Esophagus (tissue), 2 donors: Measurements from ENCODE around the gene HECTD4. TPM values are rescaled to one million over a fixed set of nuclear protein-coding genes. Genes with fewer than 3 reads are reported as not detected.
"Not testable (repeated sequence)": the region's sequence is repeated elsewhere in the genome, so short reads cannot be mapped to it uniquely, and the experiment has no call there.

Source experiments
- H3K27ac ChIP-seq, 2 donors: one replicate each; pipeline ENCODE4 v1.5.1; 2013; ENCODE audit warnings: low read depth in 2 of 2, mild to moderate bottlenecking in 2 of 2, inconsistent platforms in 1 of 2, low read length in 1 of 2, moderate library complexity in 1 of 2
- H3K27me3 ChIP-seq, 2 donors: one replicate each; pipeline ENCODE4 v1.6.1; 2013; ENCODE audit warnings: low read length in 2 of 2, control low read depth in 1 of 2, mild to moderate bottlenecking in 1 of 2; ENCODE audit not compliant: insufficient read depth in 2 of 2, control insufficient read depth in 1 of 2
- H3K36me3 ChIP-seq, 2 donors: one replicate each; pipeline ENCODE4 v1.6.1; 2013; ENCODE audit warnings: low read length in 1 of 2; ENCODE audit not compliant: control insufficient read depth in 2 of 2, insufficient read depth in 2 of 2
- H3K4me1 ChIP-seq, 2 donors: one replicate each; pipeline ENCODE4 v1.6.1; 2013; ENCODE audit warnings: low read length in 1 of 2; ENCODE audit not compliant: control insufficient read depth in 2 of 2, insufficient read depth in 2 of 2
- H3K4me3 ChIP-seq, 2 donors: one replicate each; pipeline ENCODE4 v1.5.1; 2013; ENCODE audit warnings: low read length in 2 of 2, mild to moderate bottlenecking in 2 of 2, low read depth in 1 of 2, moderate library complexity in 1 of 2
- H3K9me3 ChIP-seq, 2 donors: one replicate each; pipeline ENCODE4 v1.6.1; 2013; ENCODE audit warnings: mild to moderate bottlenecking in 2 of 2, low read depth in 1 of 2, low read length in 1 of 2, moderate library complexity in 1 of 2; ENCODE audit not compliant: control insufficient read depth in 2 of 2, insufficient read depth in 1 of 2
- WGBS, 2 donors: extraction: QIAGEN DNeasy Blood & Tissue Kit; methylation state at CpG; one replicate each; pipeline ENCODE4 v1.1.7; 2013; 5-methylcytosine and 5-hydroxymethylcytosine counted together
- polyA plus RNA-seq, 2 donors: library from polyadenylated mRNA; stranded (reverse); fragments of 200-250 nt; gene quantifications; one replicate each; pipeline ENCODE4 v1.2.3, GENCODE V29; 2013
- donor health status: healthy with polysubstance abuse.
- donor health status: Bipolar disorder and iron deficiency.

Gene HECTD4
- polyA plus RNA-seq, 2 donors, result 10.7 to 29.0 TPM

DNA sequence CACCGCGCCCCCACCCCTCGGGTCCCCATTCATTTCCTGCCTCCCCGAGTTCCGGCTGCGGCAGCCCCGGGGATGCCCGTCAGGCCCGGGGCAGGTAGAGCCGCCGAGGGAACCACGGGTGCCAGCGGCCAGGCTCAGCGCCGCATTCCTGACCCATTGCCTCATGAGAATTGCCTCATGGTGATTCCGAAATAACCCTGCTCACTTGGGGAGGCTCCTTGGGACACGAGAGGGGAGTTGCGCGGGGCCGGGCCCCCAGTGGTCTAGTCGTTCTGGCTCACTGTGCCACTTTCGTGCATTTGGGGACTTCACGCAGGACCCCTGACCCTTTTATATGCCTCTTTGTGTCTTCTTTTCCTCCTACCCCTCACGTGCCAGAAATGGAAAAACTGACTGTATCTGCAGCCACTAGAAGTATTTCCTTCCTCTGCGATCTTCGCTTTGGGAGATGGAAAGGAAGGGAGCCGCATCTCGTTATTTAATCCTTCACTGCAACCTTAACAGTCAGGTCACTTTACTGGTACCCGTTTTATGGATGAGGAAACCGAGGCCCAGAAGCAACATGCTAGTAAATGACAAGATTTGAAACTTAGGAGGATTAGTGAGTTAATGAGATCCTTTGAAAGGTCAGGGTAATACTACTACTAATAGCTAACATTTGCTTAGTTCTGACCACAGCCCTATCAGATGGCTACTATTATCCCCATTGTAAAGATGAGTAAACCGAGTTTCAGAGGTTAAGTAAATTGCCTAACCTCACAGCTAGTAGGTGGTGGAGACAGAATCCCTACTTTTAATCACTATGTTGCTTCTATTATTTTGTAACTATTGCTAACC is 37.3 kb upstream of the HECTD4 start:
- Histone ChIP-seq H3K36me3 (no peaks in the 10 kb centered on the region), H3K4me3 (peak overlapping the region; percentile 61 to 87), H3K4me1 (no peaks in the 10 kb centered on the region), H3K27ac (peak overlapping the region; percentile 96 to 97), H3K9me3 (no peaks in the 10 kb centered on the region), H3K27me3 (no peaks in the 10 kb centered on the region)
- WGBS, 2 donors, result 4% methylated on average over 26 to 31 of the region's 31 CpGs

DNA sequence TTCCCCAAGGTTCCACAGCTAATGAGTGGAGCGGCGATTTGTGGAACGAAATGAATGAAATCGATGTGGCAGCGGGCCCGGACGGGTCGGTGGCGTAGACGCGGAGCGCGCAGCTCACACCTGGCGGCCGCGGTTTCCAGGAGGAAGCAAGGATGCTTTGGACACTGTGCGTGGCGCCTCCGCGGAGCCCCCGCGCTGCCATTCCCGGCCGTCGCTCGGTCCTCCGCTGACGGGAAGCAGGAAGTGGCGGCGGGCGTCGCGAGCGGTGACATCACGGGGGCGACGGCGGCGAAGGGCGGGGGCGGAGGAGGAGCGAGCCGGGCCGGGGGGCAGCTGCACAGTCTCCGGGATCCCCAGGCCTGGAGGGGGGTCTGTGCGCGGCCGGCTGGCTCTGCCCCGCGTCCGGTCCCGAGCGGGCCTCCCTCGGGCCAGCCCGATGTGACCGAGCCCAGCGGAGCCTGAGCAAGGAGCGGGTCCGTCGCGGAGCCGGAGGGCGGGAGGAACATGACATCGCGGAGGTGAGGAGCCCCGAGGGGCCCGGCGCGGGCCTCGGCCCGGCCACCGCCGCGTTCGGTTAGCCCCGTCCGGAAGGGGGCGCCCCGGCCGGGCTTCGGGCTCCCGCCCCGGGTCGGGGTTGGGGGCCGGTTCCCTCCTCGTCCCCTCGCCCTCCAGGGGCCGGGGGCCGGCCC is 36.5 kb upstream of the HECTD4 start, which contains the start of gene PTPN11:
PTPN11 (plus strand) TSS at position 340 of the 689 bp plus-strand sequence; CDS start at position 505, 165 bp downstream.
- no peaks in the 10 kb centered on the region for H3K27me3 ChIP-seq
- no peaks in the 10 kb centered on the region for H3K4me1 ChIP-seq
- H3K36me3 ChIP-seq, result no peaks in the 10 kb centered on the region
- WGBS, 2 donors, result 0 to 1% methylated on average over 73 to 89 of the region's 89 CpGs
- H3K27ac ChIP-seq, result peak within 1 kb of the TSS; percentile 96 to 97
- H3K9me3 ChIP-seq, result no peaks in the 10 kb centered on the region
- peak within 1 kb of the TSS; percentile 61 to 87 for H3K4me3 ChIP-seq

DNA sequence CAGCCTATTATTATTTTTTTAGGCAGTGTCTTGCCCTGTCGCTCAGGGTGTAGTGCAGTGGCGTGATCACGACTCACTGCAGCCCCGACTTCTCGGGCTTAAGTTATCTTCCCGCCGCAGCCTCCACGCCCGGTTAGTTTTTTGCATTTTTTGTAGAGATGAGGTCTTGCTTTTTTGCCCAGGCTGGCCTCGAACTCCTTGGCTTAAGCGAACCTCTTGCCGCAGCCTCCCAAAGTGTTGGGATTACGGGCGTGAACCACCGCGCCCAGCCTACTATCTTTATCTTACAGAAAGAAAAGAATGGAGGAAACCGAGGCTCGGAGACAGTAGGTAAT is 36.0 kb upstream of the HECTD4 start:
- Histone ChIP-seq H3K27me3 (no peaks in the 10 kb centered on the region), H3K4me3 (peak overlapping the region; percentile 61 to 87), H3K4me1 (no peaks in the 10 kb centered on the region), H3K27ac (peak overlapping the region; percentile 96 to 97), H3K36me3 (no peaks in the 10 kb centered on the region), H3K9me3 (no peaks in the 10 kb centered on the region)
- WGBS, 2 donors, result 2% methylated on average over 18 of the region's 18 CpGs

DNA sequence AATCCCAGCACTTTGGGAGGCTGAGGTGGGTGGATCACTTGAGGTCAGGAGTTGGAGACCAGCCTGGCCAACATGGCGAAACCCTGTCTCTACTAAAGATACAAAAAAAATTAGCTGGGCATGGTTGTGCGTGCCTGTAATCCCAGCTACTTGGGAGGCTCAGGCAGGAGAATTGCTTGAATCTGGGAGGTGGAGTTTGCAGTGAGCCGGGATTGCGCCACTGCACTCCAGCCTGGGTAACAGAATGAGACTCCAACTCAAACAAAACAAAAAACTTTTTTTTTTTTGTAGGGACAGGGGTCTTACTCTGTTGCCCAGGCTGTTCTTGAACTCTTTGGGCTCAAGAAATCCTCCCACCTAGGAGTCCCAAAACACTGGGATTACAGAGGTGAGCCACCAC is 33.2 kb upstream of the HECTD4 start:
- 87 to 95% methylated on average over 4 of the region's 4 CpGs for WGBS, 2 donors

DNA sequence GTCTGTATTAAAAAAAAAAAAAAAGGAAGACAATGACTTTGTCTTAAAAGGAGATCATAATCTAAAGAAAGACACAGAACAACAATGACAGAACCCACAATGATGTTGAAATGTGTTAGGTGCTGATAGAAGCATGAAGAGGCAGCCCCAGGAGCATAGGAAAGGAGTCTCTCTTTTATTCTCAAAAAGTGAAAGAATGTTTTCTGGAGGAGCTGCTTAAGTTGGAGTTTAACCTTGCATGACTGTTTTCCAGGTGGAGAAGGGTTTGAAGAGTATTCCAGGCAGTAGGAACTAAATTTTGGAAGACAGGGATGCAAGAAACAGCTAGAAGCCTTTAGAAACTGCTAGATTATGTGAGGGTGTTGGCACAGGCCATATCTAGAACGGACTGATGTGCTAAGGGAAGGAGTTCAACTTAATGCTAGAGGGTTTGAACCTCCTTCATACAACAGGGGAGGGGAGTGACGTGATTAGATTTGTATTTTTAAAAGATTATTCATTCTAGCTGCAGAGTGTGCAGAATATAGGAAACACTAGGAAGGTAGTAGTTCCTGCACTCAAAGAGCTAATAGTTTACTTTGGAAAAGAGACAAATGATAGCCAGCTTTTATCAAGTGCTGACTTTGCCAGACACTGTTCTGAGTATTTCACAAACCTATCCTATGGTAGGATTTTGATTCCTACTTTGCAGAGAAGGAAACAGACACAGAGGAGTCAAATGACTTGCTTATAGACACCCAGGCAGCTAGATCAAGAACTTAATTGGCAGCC is 31.8 kb upstream of the HECTD4 start:
- no peaks in the 10 kb centered on the region for H3K9me3 ChIP-seq
- no peaks in the 10 kb centered on the region for H3K4me1 ChIP-seq
- H3K4me3 ChIP-seq, result no peak overlapping the region
- no peak overlapping the region for H3K27ac ChIP-seq
- WGBS, 2 donors, result 39 to 50% methylated on average over 2 of the region's 2 CpGs
- H3K36me3 ChIP-seq, result no peaks in the 10 kb centered on the region
- H3K27me3 ChIP-seq, result no peaks in the 10 kb centered on the region

More for the DNA sequence above, 33.2 kb upstream of the HECTD4 start:
- not testable (repeated sequence) for H3K9me3 ChIP-seq, H3K27me3 ChIP-seq, H3K36me3 ChIP-seq, H3K4me1 ChIP-seq, H3K27ac ChIP-seq, H3K4me3 ChIP-seq

DNA sequence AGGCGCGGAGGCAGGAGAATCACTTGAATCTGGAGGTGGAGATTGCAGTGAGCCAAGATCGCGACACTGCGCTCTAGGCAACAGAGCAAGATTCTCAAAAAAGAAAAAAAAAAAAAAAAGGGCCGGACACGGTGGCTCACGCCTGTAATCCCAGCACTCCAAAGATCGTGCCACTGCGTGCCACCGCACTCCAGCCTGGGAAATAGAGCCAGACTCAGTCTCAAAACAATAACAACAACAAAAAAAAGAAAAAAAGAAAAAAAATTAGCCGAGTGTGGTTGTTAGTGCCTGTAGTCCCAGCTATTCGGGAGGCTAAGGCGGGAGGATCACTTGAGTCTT is 27.6 kb upstream of the HECTD4 start:
- H3K36me3 ChIP-seq, result peaks cover 8 to 10% of the 10 kb centered on the region in 2 donors
- H3K4me1 ChIP-seq, result no peaks in the 10 kb centered on the region
- no peak overlapping the region for H3K4me3 ChIP-seq
- no peaks in the 10 kb centered on the region for H3K9me3 ChIP-seq
- H3K27me3 ChIP-seq, result no peaks in the 10 kb centered on the region
- H3K27ac ChIP-seq, result no peak overlapping the region
- 94% methylated on average over 12 to 14 of the region's 14 CpGs for WGBS, 2 donors

DNA sequence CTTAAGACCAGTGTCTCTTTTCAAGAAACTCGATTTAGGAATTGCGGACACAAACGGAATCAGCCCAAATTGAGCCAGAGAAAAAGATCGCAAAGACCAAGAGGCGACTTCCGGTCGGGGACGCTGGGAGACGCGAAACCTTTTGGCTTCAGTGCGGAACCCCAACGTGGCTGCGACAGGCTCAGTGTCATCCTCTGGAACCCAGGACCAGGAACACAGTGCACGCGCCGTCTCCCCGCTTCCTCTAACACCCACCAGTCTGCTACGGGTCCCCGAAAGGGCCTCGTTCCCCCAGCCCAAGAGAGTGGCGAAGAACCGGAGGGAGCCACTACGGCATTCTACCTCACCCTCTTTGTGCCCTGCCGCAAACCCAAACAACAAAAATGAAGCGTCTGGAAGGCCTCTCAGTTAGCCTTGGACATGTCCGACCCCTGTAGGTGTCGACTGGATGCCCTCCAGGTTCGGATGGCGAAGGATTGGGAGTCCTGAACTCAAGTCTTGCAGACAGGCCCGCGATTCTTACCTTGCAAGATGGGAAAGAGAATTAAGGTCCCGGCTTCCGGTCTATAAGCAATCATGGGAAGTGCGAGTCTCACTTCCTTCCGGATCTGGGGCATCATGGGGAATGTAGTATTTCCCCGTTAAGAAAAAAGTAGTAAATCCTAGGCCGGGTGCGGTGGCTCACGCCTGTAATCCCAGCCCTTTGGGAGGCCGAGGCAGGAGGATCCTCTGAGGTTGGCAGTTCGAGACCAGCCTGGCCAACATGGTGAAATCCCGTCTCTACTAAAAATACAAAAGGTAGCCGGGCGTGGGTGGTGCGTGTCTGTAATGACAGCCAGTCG is 27.1 kb upstream of the HECTD4 start, which contains the start of gene RPL6:
RPL6 (minus strand) TSS at position 542 of the 842 bp plus-strand sequence. CDS start 949 bp downstream, outside the sequence.
- H3K27ac ChIP-seq, result peak within 1 kb of the TSS; percentile 91 to 95
- peaks cover 8 to 14% of the 10 kb centered on the region in 2 donors for H3K36me3 ChIP-seq
- H3K9me3 ChIP-seq, result no peaks in the 10 kb centered on the region
- no peaks in the 10 kb centered on the region for H3K4me1 ChIP-seq
- no peaks in the 10 kb centered on the region for H3K27me3 ChIP-seq
- 10 to 11% methylated on average over 46 of the region's 46 CpGs for WGBS, 2 donors
- H3K4me3 ChIP-seq, result peak within 1 kb of the TSS; percentile 74 to 87

DNA sequence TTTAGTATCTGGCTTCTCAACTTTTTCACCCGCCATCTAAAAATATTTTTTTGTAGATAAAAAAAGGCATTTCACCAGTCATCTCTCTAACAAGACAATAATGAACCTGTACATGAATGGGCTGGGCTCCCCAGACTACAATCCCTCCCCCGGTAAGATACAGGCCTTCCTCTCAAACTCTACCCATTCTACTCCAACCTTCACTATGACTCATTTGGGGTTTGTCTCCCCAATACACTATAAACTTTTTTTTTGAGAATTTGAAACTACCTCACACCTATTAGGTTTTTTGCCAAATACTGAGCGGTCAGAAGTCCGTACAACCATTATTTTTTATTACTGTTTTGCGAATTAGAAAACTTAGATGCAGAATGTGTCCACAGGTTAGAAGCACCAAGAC is 26.4 kb upstream of the HECTD4 start:
- Histone ChIP-seq H3K36me3 (peaks cover 8 to 16% of the 10 kb centered on the region in 2 donors), H3K27ac (peak overlapping the region in 1 of 2 donors; percentile 91), H3K4me3 (peak overlapping the region; percentile 74 to 87), H3K9me3 (no peaks in the 10 kb centered on the region), H3K27me3 (no peaks in the 10 kb centered on the region), H3K4me1 (no peaks in the 10 kb centered on the region)
- WGBS, 2 donors, result 10 to 13% methylated on average over 5 of the region's 5 CpGs

DNA sequence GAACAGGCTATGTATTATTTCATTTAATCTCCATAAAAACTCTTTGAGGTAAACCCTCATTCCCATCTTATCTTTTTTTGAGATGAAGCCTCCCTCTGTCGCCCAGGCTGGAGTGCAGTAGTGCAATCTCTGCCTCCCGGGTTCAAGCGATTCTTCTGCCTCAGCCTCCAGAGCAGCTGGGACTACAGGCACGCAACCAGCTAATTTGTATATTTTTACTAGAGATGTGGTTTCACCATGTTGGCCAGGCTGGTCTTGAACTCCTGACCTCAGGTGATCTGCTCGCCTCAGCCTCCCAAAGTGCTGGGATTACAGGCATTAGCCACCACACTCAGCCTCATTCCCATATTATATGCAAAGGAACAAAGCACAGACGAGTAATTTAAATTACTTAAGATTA is 25.5 kb upstream of the HECTD4 start:
- H3K4me1 ChIP-seq, H3K9me3 ChIP-seq, H3K27ac ChIP-seq, H3K27me3 ChIP-seq: not testable (repeated sequence)
- H3K4me3 ChIP-seq, result peak overlapping the region in 1 of 2 donors; percentile 74
- H3K36me3 ChIP-seq, result peaks cover 8 to 16% of the 10 kb centered on the region in 2 donors
- 72 to 73% methylated on average over 6 of the region's 6 CpGs for WGBS, 2 donors
